T47D (cell line): ENCODE data around the gene ZNF544.
A peak's percentile ranks its signal among the peaks of the same experiment; 100 is the strongest.
"Not testable (repeated sequence)": the region's sequence is repeated elsewhere in the genome, so short reads cannot be mapped to it uniquely, and the experiment has no call there.

ENCODE experiments used
- DNase-seq, 2 experiments: peaks; one replicate each; pipeline versions ENCODE4 v3.0.0 to v3.0.0-alpha.2; 2011 to 2012; ENCODE audit warnings: low read depth in 1 of 2, low spot score in 1 of 2
- JUND ChIP-seq: IDR thresholded peaks from 2 replicates; pipeline ENCODE4 v1.6.1; 2012; ENCODE audit warnings: low read depth
- in situ Hi-C: cut with HindIII; loops from 2 replicates; pipeline ENCODE4 v1.10.0; 2016; ENCODE audit warnings: low sequenced_read_pairs, low pct_unique_long_range_greater_than_20kb

The ZNF544 gene

DNA sequence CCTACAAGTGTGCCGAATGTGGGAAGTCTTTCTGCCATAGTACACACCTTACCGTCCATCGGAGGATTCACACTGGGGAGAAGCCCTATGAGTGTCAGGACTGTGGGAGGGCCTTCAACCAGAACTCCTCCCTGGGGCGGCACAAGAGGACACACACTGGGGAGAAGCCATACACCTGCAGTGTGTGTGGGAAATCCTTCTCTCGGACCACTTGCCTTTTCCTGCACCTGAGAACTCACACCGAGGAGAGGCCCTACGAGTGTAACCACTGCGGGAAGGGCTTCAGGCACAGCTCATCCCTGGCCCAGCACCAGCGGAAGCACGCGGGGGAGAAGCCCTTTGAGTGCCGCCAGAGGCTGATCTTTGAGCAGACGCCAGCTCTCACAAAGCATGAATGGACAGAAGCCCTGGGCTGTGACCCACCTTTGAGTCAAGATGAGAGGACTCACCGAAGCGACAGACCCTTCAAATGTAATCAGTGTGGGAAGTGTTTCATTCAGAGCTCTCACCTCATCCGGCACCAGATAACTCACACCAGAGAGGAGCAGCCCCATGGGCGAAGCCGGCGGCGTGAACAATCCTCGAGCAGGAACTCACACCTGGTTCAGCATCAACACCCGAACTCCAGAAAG is 66.1 kb downstream of the ZNF544 start:
- TF ChIP-seq JUND = no peak
- in situ Hi-C loops = no loop called here

GRCh38 chr19:58296104-58296503 is 67.4 kb downstream of the ZNF544 start:
- TF ChIP-seq JUND = no peak
- in situ Hi-C loops = no loop called here
- DNase-seq = no peak

More for the DNA sequence above, 66.1 kb downstream of the ZNF544 start:
- no peak for DNase-seq

- in situ Hi-C loops = no loop called here
- DNase-seq = no peak
- no peak for TF ChIP-seq JUND
Observed at GRCh38 chr19:58300620-58301019, 71.9 kb downstream of the ZNF544 start.

DNA sequence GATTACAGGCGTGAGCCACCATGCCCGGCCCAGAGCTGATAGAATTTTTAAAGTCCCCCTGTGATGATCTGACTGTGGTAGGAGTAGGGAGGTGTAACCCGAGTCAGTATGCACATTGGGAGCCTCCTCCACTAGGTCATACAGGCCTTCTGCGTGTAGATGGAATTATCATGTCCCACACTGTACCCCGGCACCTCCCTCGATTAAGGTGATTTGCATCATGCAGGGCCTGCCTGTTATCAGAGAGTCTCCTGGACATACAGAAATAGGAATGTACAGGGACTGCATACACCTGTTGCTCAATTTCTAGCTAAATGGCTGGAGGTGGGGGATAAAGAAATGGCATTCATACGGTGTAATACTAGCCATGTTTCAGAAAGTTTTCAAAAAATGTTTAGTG is 75.5 kb downstream of the ZNF544 start:
- no peak for TF ChIP-seq JUND
- no peak for DNase-seq
- in situ Hi-C loops = no loop called here

GRCh38 chr19:58304748-58305064 is 76.0 kb downstream of the ZNF544 start:
- in situ Hi-C loops = no loop called here
- TF ChIP-seq JUND = no peak
- DNase-seq = no peak

GRCh38 chr19:58305065-58305931 is 76.6 kb downstream of the ZNF544 start, which contains the start of gene ERVK3-1:
TSS of gene ERVK3-1 (plus strand) at chr19:58305377. CDS start at chr19:58312169, 6,792 bp downstream.
- TF ChIP-seq JUND = no peak
- in situ Hi-C loops = no loop called here
- DNase-seq = peak; percentile 84 to 95

DNA sequence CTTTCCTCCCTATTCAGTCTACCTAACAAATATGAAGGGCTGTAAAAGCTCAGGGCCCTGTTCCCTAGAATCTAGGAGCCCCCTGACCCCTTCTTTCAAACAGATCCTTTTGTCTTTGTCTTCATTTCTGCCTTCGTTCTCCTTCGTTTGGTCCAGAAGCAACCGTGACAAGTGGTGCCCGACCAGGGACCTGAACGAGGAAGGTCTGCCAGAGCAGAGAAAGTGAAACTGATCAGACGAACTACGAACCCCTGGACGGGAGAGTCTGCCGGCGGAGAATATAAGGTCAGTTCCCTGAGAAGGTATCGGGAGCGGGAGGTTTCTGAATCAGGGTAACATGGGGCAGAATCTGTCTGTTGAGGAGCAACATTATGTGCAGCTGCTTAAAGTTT is 77.2 kb downstream of the ZNF544 start:
- in situ Hi-C loops = no loop called here
- no peak for TF ChIP-seq JUND
- no peak for DNase-seq

- no peak for TF ChIP-seq JUND
- in situ Hi-C loops = no loop called here
Observed at GRCh38 chr19:58307736-58308135, 79.0 kb downstream of the ZNF544 start.

DNA sequence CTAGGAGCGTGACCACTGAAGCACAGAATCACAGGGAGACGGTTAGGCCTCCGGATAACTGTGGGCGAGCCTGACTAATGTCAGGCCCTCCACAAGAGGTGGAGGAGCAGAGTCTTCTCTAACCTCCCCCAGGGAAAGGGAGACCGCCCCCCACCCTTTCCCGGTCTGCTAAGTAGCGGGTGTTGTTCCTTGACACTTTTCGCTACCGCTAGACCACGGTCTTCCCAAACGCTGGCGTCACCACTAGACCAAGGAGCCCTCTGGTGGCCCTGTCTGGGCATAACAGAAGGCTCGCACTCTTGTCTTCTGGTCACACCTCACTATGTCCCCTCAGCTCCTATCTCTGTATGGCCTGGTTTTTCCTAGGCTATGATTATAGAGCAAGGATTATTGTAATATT is 82.0 kb downstream of the ZNF544 start:
- in situ Hi-C loops = not testable (repeated sequence)
- peak in 1 of 2 experiments; percentile 46 for DNase-seq

More at GRCh38 chr19:58307736-58308135, 79.0 kb downstream of the ZNF544 start:
- DNase-seq = no peak

- no peak for DNase-seq
- no peak for TF ChIP-seq JUND
- in situ Hi-C loops = no loop called here
Observed at GRCh38 chr19:58311345-58311865, 82.7 kb downstream of the ZNF544 start.
